OCI-LY3 (cell line): ENCODE data around the gene PKDREJ.

Experiments used
- H2AFZ ChIP-seq: fragments of 200-600, 300-600 bp; shearing (Covaris generic); 2 replicates; pipeline ENCODE4 v1.6.0; 2014; ENCODE audit warnings: antibody characterized with exemption, low read depth, low read length
- H3K27ac ChIP-seq: fragments of 200-600, 300-600 bp; sonication (generic); 2 replicates; pipeline ENCODE4 v1.5.1; 2014; ENCODE audit warnings: mild to moderate bottlenecking, low read length, moderate library complexity, mixed read lengths
- H3K27me3 ChIP-seq: fragments of 200-600, 300-600 bp; sonication (generic); 2 replicates; pipeline ENCODE4 v1.6.1; 2014; ENCODE audit warnings: low read depth, low read length, mixed read lengths
- H3K36me3 ChIP-seq: fragments of 200-600, 300-600 bp; sonication (generic); replicated peaks from 2 replicates; pipeline ENCODE3; 2014; ENCODE audit warnings: low read depth, low read length, mixed read lengths
- H3K4me1 ChIP-seq: fragments of 300-600, 200-600 bp; sonication (generic); 2 replicates; pipeline ENCODE4 v1.6.1; 2014; ENCODE audit warnings: low read length, mixed read lengths
- H3K4me2 ChIP-seq: fragments of 200-600, 300-600 bp; sonication (generic); 2 replicates; pipeline ENCODE4 v1.6.1; 2014; ENCODE audit warnings: low read length, mixed read lengths
- H3K4me3 ChIP-seq: fragments of 300-600, 200-600 bp; sonication (generic); 2 replicates; pipeline ENCODE4 v1.5.1; 2014; ENCODE audit warnings: antibody characterized with exemption, mild to moderate bottlenecking, low read length, moderate library complexity
- H3K79me2 ChIP-seq: fragments of 300-600, 200-600 bp; shearing (Covaris generic); 2 replicates; pipeline ENCODE4 v1.6.1; 2014; ENCODE audit warnings: mild to moderate bottlenecking, low read length, mixed read lengths
- H3K9ac ChIP-seq: fragments of 300-600, 200-600 bp; shearing (Covaris generic); 2 replicates; pipeline ENCODE4 v1.6.0; 2014; ENCODE audit warnings: mild to moderate bottlenecking, low read length, moderate library complexity
- H3K9me3 ChIP-seq: fragments of 200-600, 300-600 bp; shearing (Covaris generic); 2 replicates; pipeline ENCODE4 v1.6.1; 2014; ENCODE audit warnings: low read length, mixed read lengths; ENCODE audit not compliant: insufficient read depth
- H4K20me1 ChIP-seq: fragments of 200-600, 300-600 bp; sonication (generic); 2 replicates; pipeline ENCODE4 v1.6.1; 2016; ENCODE audit warnings: low read length, mixed read lengths; ENCODE audit not compliant: insufficient read depth
- CTCF ChIP-seq: fragments of 200-600, 300-600 bp; sonication (generic); IDR thresholded peaks from 2 replicates; pipeline ENCODE4 v1.5.1; 2014; ENCODE audit warnings: antibody characterized with exemption, low read length, low read depth
- EZH2phosphoT487 ChIP-seq: fragments of 200-600 bp; shearing (Covaris generic); IDR thresholded peaks from 2 replicates; pipeline ENCODE4 v1.6.1; 2018; ENCODE audit warnings: antibody characterized with exemption, mixed run types, low read depth

The PKDREJ gene

GRCh38 chr22:46224898-46225290, 38.2 kb downstream of the PKDREJ start:
- Histone ChIP-seq H3K4me1 (peaks cover 17% of the 10 kb centered on the region), H4K20me1 (no peaks in the 10 kb centered on the region), H3K4me2 (no peak overlapping the region), H3K9me3 (no peaks in the 10 kb centered on the region), H3K27me3 (no peaks in the 10 kb centered on the region), H2AFZ (no peak overlapping the region), H3K36me3 (peaks cover 25% of the 10 kb centered on the region), H3K4me3 (no peak overlapping the region), H3K9ac (no peak overlapping the region), H3K79me2 (no peaks in the 10 kb centered on the region), H3K27ac (no peak overlapping the region)
- TF ChIP-seq EZH2phosphoT487, result no peak

GRCh38 chr22:46224044-46224897, 38.9 kb downstream of the PKDREJ start:
- Histone ChIP-seq H3K4me3 (no peak overlapping the region), H4K20me1 (no peaks in the 10 kb centered on the region), H3K4me2 (no peak overlapping the region), H2AFZ (no peak overlapping the region), H3K79me2 (no peaks in the 10 kb centered on the region), H3K4me1 (peaks cover 23% of the 10 kb centered on the region), H3K27ac (no peak overlapping the region), H3K27me3 (no peaks in the 10 kb centered on the region), H3K9ac (no peak overlapping the region), H3K36me3 (peaks cover 31% of the 10 kb centered on the region), H3K9me3 (no peaks in the 10 kb centered on the region)
- no peak for TF ChIP-seq EZH2phosphoT487
- no peak for TF ChIP-seq CTCF

- H3K9ac ChIP-seq, result peak overlapping the region; percentile 37; the same call in 1 of the 2 replicates
- no peaks in the 10 kb centered on the region for H3K79me2 ChIP-seq
- H3K4me1 ChIP-seq, result peaks cover 25% of the 10 kb centered on the region
- H3K27ac ChIP-seq, result peak overlapping the region; percentile 83
- H3K36me3 ChIP-seq, result peaks cover 39% of the 10 kb centered on the region
- no peaks in the 10 kb centered on the region for H3K9me3 ChIP-seq
- no peaks in the 10 kb centered on the region for H4K20me1 ChIP-seq
- H3K4me3 ChIP-seq, result peak overlapping the region; percentile 38
- no peak overlapping the region for H2AFZ ChIP-seq
- H3K4me2 ChIP-seq, result peak overlapping the region; percentile 65
- no peak for TF ChIP-seq CTCF
- no peak for TF ChIP-seq EZH2phosphoT487
- no peaks in the 10 kb centered on the region for H3K27me3 ChIP-seq
Measured at GRCh38 chr22:46220921-46221320, 42.2 kb downstream of the PKDREJ start.

GRCh38 chr22:46219636-46220035, 43.5 kb downstream of the PKDREJ start:
- Histone ChIP-seq H3K4me2 (peak overlapping the region; percentile 65), H3K4me3 (peak overlapping the region; percentile 17; the same call in 1 of the 2 replicates), H3K79me2 (no peaks in the 10 kb centered on the region), H3K9ac (no peak overlapping the region), H2AFZ (no peak overlapping the region), H3K4me1 (peaks cover 25% of the 10 kb centered on the region), H3K27me3 (no peaks in the 10 kb centered on the region), H3K36me3 (peaks cover 34% of the 10 kb centered on the region), H3K9me3 (no peaks in the 10 kb centered on the region), H3K27ac (peak overlapping the region; percentile 83), H4K20me1 (no peaks in the 10 kb centered on the region)
- TF ChIP-seq CTCF (no peak), EZH2phosphoT487 (no peak)
